ENCODE results near the gene GNAT3.

Gene GNAT3

DNA sequence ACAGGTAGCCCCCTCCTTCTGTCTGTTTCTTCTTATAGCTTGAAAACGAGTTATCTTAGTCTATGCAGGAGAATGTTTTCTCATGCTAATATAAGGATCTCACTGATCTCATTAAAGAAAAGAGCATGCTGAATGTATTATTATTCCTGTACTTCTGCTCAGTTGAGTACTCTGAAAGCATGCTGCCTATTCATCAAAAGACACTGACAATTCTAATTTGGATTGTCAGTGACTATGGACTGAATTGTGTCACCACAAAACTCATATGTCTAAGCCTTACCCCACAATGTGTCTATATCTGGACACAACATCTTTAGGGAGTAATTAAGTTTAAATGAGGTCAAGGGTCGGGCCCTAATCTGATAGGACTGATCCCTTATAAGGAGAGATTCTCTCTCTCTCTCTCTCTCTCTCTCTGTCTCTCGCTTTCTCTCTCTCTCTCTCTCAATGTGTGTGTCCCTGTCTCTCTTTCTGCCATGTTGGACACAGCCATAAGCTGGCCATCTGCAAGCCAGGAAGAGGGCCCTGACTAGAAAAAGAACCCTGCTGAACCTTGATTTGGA is 98.4 kb downstream of the GNAT3 start:
- in situ Hi-C loops (cut with HindIII; ENCODE audit: low sequenced_read_pairs) = no loop called here
- H3K4me3 ChIP-seq (ENCODE audit: low read depth, low read length) = no peak overlapping the region
- TF ChIP-seq, protein P1, sequence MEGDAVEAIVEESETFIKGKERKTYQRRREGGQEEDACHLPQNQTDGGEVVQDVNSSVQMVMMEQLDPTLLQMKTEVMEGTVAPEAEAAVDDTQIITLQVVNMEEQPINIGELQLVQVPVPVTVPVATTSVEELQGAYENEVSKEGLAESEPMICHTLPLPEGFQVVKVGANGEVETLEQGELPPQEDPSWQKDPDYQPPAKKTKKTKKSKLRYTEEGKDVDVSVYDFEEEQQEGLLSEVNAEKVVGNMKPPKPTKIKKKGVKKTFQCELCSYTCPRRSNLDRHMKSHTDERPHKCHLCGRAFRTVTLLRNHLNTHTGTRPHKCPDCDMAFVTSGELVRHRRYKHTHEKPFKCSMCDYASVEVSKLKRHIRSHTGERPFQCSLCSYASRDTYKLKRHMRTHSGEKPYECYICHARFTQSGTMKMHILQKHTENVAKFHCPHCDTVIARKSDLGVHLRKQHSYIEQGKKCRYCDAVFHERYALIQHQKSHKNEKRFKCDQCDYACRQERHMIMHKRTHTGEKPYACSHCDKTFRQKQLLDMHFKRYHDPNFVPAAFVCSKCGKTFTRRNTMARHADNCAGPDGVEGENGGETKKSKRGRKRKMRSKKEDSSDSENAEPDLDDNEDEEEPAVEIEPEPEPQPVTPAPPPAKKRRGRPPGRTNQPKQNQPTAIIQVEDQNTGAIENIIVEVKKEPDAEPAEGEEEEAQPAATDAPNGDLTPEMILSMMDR (IDR thresholded peaks at IDR 0.05; ENCODE audit: low read depth, low read length, missing control alignments) = no peak
- no peak for DNase-seq (ENCODE audit: low read depth)

DNA sequence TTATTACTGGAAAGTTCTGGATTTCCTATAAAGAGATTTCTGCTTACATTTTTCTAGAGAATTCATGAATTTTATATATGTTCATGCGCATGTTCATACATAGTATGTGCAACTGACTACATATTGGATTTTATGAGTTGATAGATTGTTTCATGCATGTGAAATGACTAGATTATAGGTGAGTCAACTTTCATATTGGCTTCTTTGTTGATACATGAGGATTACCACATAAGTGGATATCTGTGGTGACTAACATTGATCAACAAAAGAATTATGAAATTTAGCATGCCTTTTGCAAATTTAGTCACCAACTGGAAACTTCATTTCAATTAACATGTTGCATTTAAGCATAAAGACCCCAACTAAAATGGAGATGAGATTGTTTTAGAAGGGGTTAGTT is 99.0 kb downstream of the GNAT3 start:
- TF ChIP-seq, protein P1 (IDR thresholded peaks at IDR 0.05; ENCODE audit: low read depth, low read length, missing control alignments) = no peak
- in situ Hi-C loops (cut with HindIII; ENCODE audit: low sequenced_read_pairs) = no loop called here
- no peak for DNase-seq (ENCODE audit: low read depth)
- H3K4me3 ChIP-seq (ENCODE audit: low read depth, low read length) = no peak overlapping the region

DNA sequence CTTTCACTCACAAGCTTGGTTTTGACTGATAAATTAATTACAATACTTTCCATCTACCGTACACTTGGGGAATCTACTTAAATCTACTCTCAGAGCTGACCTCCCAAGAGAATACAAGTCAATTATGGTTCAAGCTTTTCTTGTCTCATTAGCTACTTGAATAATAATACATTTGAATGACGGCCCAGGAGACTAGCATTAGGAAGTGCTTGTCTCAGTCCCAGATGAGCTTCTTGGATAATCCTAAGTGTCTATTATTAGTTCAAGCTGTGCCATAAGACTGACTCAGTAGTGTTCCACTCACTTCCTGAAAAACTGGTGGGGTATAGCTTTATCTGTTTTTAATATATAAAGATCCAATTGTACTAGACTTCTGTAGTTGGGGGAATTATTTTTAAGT is 100.2 kb downstream of the GNAT3 start:
- in situ Hi-C loops (cut with HindIII; ENCODE audit: low sequenced_read_pairs) = no loop called here
- no peak overlapping the region for H3K4me3 ChIP-seq (ENCODE audit: low read depth, low read length)
- DNase-seq (ENCODE audit: low read depth) = no peak
- TF ChIP-seq, protein P1 (IDR thresholded peaks at IDR 0.05; ENCODE audit: low read depth, low read length, missing control alignments) = no peak

DNA sequence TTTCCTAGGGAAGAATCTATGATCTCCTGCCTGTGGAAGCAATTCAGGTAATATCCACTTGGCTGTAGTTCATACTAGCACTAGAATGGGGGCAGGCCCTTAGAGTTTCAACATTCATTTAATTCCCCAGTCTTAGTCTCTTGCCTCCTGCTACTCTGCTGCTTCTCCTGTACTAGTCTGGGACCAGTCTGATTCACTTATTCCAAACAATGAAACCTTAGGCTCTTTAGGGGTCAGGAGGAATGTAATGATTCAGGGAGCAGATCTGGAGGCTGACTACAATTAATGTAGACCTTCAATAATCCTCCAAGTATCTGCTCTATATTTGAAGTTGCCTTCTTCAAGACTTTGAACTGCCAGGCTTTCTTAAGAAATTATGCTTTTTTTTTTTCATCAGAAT is 101.8 kb downstream of the GNAT3 start:
- no peak for DNase-seq (ENCODE audit: low read depth)
- H3K4me3 ChIP-seq (ENCODE audit: low read depth, low read length) = no peak overlapping the region
- TF ChIP-seq, protein P1 (IDR thresholded peaks at IDR 0.05; ENCODE audit: low read depth, low read length, missing control alignments) = no peak
- in situ Hi-C loops (cut with HindIII; ENCODE audit: low sequenced_read_pairs) = no loop called here
